Astrocyte (in vitro differentiated cells and primary cell): ENCODE measurements around the gene NSUN6. TPM values are rescaled to one million over a fixed set of nuclear protein-coding genes. Genes with fewer than 3 reads are reported as not detected.
A peak's percentile ranks its signal among the peaks of the same experiment; 100 is the strongest.

Source experiments
- DNase-seq: peaks from one replicate; pipeline ENCODE4 v3.0.0-alpha.2; 2010; ENCODE audit warnings: low read depth
- FAIRE-seq: peaks from 2 replicates; lab custom pipeline; 2011; peaks lifted over from hg19 to GRCh38; lab: Jason Lieb, UNC
- H2AFZ ChIP-seq: 2 replicates; pipeline ENCODE4 v1.6.0; 2012; ENCODE audit warnings: low read depth, low read length, inconsistent platforms
- H3K27ac ChIP-seq: 2 replicates; pipeline ENCODE4 v1.5.1; 2011; ENCODE audit warnings: low read depth, low read length, inconsistent platforms
- H3K27me3 ChIP-seq: 2 replicates; pipeline ENCODE4 v1.6.0; 2011; ENCODE audit warnings: low read length, inconsistent platforms; ENCODE audit not compliant: insufficient read depth
- H3K36me3 ChIP-seq: 2 replicates; pipeline ENCODE4 v1.5.1; 2011; ENCODE audit warnings: low read length, inconsistent platforms; ENCODE audit not compliant: insufficient read depth
- H3K4me1 ChIP-seq: 2 replicates; pipeline ENCODE4 v1.5.1; 2011; ENCODE audit warnings: low read length, inconsistent platforms; ENCODE audit not compliant: insufficient read depth
- H3K4me2 ChIP-seq: 2 replicates; pipeline ENCODE4 v1.6.0; 2012; ENCODE audit warnings: low read length, inconsistent platforms
- H3K4me3 ChIP-seq: 2 replicates; pipeline ENCODE4 v1.5.1; 2011; ENCODE audit warnings: low read depth, mild to moderate bottlenecking, low read length, inconsistent platforms; ENCODE audit not compliant: insufficient read depth
- H3K79me2 ChIP-seq: 2 replicates; pipeline ENCODE4 v1.6.0; 2012; ENCODE audit warnings: mild to moderate bottlenecking, low read length, inconsistent platforms; ENCODE audit not compliant: insufficient read depth
- H3K9ac ChIP-seq: 2 replicates; pipeline ENCODE4 v1.6.0; 2012; ENCODE audit warnings: mild to moderate bottlenecking, low read length, inconsistent platforms
- H3K9me3 ChIP-seq: 2 replicates; pipeline ENCODE4 v1.5.1; 2012; ENCODE audit warnings: low read depth, mild to moderate bottlenecking, low read length, inconsistent platforms; ENCODE audit not compliant: insufficient read depth
- H4K20me1 ChIP-seq: 2 replicates; pipeline ENCODE4 v1.6.0; 2012; ENCODE audit warnings: low read length, inconsistent platforms; ENCODE audit not compliant: insufficient read depth
- H3K27ac Mint-ChIP-seq: one replicate; pipeline ENCODE4 v1.8.0; 2021; ENCODE audit warnings: mild to moderate bottlenecking, mixed read lengths; ENCODE audit not compliant: unreplicated experiment
- H3K27me3 Mint-ChIP-seq: one replicate; pipeline ENCODE4 v1.8.0; 2021; ENCODE audit warnings: low read depth, mixed read lengths; ENCODE audit not compliant: unreplicated experiment
- H3K36me3 Mint-ChIP-seq: one replicate; pipeline ENCODE4 v1.8.0; 2021; ENCODE audit warnings: low read depth, mixed read lengths; ENCODE audit not compliant: unreplicated experiment
- H3K4me1 Mint-ChIP-seq: one replicate; pipeline ENCODE4 v1.8.0; 2021; ENCODE audit warnings: low read depth, mixed read lengths; ENCODE audit not compliant: unreplicated experiment
- H3K4me3 Mint-ChIP-seq: one replicate; pipeline ENCODE4 v1.8.0; 2021; ENCODE audit warnings: mild to moderate bottlenecking, moderate library complexity, mixed read lengths; ENCODE audit not compliant: unreplicated experiment
- H3K9me3 Mint-ChIP-seq: one replicate; pipeline ENCODE4 v1.8.0; 2021; ENCODE audit warnings: mild to moderate bottlenecking, mixed read lengths; ENCODE audit not compliant: unreplicated experiment
- CTCF ChIP-seq: IDR thresholded peaks from 2 replicates; pipeline ENCODE4 v1.5.1; 2011; ENCODE audit warnings: low read depth, mild to moderate bottlenecking, inconsistent platforms, low read length, moderate library complexity; ENCODE audit not compliant: insufficient read depth
- EZH2 ChIP-seq: IDR thresholded peaks from 2 replicates; pipeline ENCODE4 v1.6.1; 2012; ENCODE audit warnings: mild to moderate bottlenecking, low read length, inconsistent platforms; ENCODE audit not compliant: insufficient read depth
- total RNA-seq: library from RNA; stranded (reverse); gene quantifications from 2 replicates; pipeline ENCODE4 v1.2.1, GENCODE V29; 2021

NSUN6 gene
- total RNA-seq, 1 donor from 2014 or later = 7.3 TPM

- H3K27me3 ChIP-seq = no peaks in the 10 kb centered on the region
- H3K36me3 Mint-ChIP-seq = peaks cover 2% of the 10 kb centered on the region
- peak overlapping the region; percentile 99 for H3K9ac ChIP-seq
- peaks cover 30% of the 10 kb centered on the region for H4K20me1 ChIP-seq
- H2AFZ ChIP-seq = peak overlapping the region; percentile 47
- H3K4me2 ChIP-seq = peak overlapping the region; percentile 90
- peaks cover 62% of the 10 kb centered on the region for H3K79me2 ChIP-seq
- H3K4me1 ChIP-seq = peaks cover 13% of the 10 kb centered on the region
- no peaks in the 10 kb centered on the region for H3K27me3 Mint-ChIP-seq
- DNase-seq (no peak), FAIRE-seq (no peak)
- H3K36me3 ChIP-seq = no peaks in the 10 kb centered on the region
- H3K9me3 Mint-ChIP-seq = no peaks in the 10 kb centered on the region
- peak overlapping the region; percentile 98 for H3K27ac Mint-ChIP-seq
- peaks cover 9% of the 10 kb centered on the region for H3K4me1 Mint-ChIP-seq
- peak overlapping the region; percentile 93 for H3K4me3 ChIP-seq
- no peaks in the 10 kb centered on the region for H3K9me3 ChIP-seq
- peak overlapping the region; percentile 95 for H3K27ac ChIP-seq
- peak overlapping the region; percentile 98 for H3K4me3 Mint-ChIP-seq
- TF ChIP-seq CTCF (no peak), EZH2 (no peak)
These were observed 8.6 kb upstream of the NSUN6 start for GRCh38 chr10:18659819-18660535.

GRCh38 chr10:18659125-18659818 is 7.9 kb upstream of the NSUN6 start, which contains the start of gene ARL5B:
Gene ARL5B (plus strand): TSS chr10:18659431. CDS start chr10:18659638, 207 bp downstream.
- Histone ChIP-seq H3K79me2 (peaks cover 55% of the 10 kb centered on the region), H3K36me3 (no peaks in the 10 kb centered on the region), H3K4me2 (peak within 1 kb of the TSS; percentile 90), H3K27ac (peak within 1 kb of the TSS; percentile 95), H3K27me3 (no peaks in the 10 kb centered on the region), H3K4me1 (peaks cover 9% of the 10 kb centered on the region), H4K20me1 (peaks cover 25% of the 10 kb centered on the region), H3K9ac (peak within 1 kb of the TSS; percentile 99), H3K4me3 (peak within 1 kb of the TSS; percentile 93), H2AFZ (peak within 1 kb of the TSS; percentile 47), H3K9me3 (no peaks in the 10 kb centered on the region)
- no peak for FAIRE-seq
- Mint-ChIP-seq H3K27ac (peak within 1 kb of the TSS; percentile 99), H3K27me3 (no peaks in the 10 kb centered on the region), H3K4me1 (peaks cover 9% of the 10 kb centered on the region), H3K36me3 (peaks cover 2% of the 10 kb centered on the region), H3K4me3 (peak within 1 kb of the TSS; percentile 98), H3K9me3 (no peaks in the 10 kb centered on the region)
- TF ChIP-seq CTCF (no peak), EZH2 (no peak)
- peak; percentile 98 for DNase-seq
